Lower leg skin (tissue), 4 donors: ENCODE data around the gene AP3B1. TPM values are rescaled to one million over a fixed set of nuclear protein-coding genes. Genes with fewer than 3 reads are reported as not detected.
"Not testable (repeated sequence)": the region's sequence is repeated elsewhere in the genome, so short reads cannot be mapped to it uniquely, and the experiment has no call there.

Experiments
- DNase-seq, 2 donors: peaks; one replicate each; pipeline ENCODE4 v3.0.0-alpha.2; 2019; ENCODE audit warnings: low spot score in 2 of 2
- H3K4me3 ChIP-seq: fragments of 200-600 bp; sonication (generic); 2 replicates; pipeline ENCODE4 v1.5.1; 2017; ENCODE audit warnings: mild to moderate bottlenecking, low read depth; ENCODE audit not compliant: poor library complexity, severe bottlenecking
- POLR2A ChIP-seq, 2 donors: fragments of 450-650 bp; IDR thresholded peaks; one replicate each; pipeline ENCODE4 v1.6.1; 2016 to 2017; ENCODE audit warnings: antibody characterized with exemption in 2 of 2, mild to moderate bottlenecking in 1 of 2, moderate library complexity in 1 of 2
- WGBS, 2 donors: methylation state at CpG; one replicate each; pipeline ENCODE4 v1.1.5; 2018; 5-methylcytosine and 5-hydroxymethylcytosine counted together
- intact Hi-C: fragments of 100-400 bp; cut with DNase I; formaldehyde crosslinking; loops from one replicate; pipeline ENCODE4 v1.15.0; 2023; ENCODE audit warnings: low total_unique reads
- total RNA-seq, 4 donors: library from RNA; depleted of rRNA; stranded (reverse); fragments of >200 nt; gene quantifications; one replicate each; pipeline ENCODE4 v1.1.0, GENCODE V29; 2016
- TF ChIP-seq, protein P1 (sequence below), 3 donors: fragments of 450-650 bp; IDR thresholded peaks; one replicate each; pipeline ENCODE4 v1.5.1; 2016; ENCODE audit warnings: antibody characterized with exemption in 3 of 3, mild to moderate bottlenecking in 3 of 3, moderate library complexity in 2 of 3

The AP3B1 gene
- total RNA-seq, 4 donors from 2014 or later: 23.5 to 37.7 (median 33.3) TPM

DNA sequence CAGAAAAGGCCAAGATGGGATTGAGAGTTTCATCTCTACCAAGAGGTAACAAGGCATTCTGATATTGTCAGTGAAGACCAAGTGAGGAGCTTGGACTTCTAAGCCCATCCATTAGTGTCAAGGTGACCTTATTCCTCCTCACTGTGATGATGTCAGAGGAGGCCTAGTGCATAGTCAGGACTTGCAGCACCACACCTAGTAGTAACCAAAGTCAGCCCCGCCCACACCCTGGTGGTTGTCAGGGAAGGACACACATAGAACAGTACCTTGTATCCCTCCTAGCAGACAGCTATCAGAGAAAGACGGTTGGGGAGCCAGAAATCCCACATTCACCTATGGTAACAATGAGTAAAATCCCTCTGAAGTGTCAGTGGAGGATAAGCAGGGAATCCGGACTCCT is 111.7 kb downstream of the AP3B1 start:
- no peak overlapping the region for H3K4me3 ChIP-seq
- no peak for TF ChIP-seq POLR2A (IDR thresholded peaks at IDR 0.05)
- TF ChIP-seq, protein P1, sequence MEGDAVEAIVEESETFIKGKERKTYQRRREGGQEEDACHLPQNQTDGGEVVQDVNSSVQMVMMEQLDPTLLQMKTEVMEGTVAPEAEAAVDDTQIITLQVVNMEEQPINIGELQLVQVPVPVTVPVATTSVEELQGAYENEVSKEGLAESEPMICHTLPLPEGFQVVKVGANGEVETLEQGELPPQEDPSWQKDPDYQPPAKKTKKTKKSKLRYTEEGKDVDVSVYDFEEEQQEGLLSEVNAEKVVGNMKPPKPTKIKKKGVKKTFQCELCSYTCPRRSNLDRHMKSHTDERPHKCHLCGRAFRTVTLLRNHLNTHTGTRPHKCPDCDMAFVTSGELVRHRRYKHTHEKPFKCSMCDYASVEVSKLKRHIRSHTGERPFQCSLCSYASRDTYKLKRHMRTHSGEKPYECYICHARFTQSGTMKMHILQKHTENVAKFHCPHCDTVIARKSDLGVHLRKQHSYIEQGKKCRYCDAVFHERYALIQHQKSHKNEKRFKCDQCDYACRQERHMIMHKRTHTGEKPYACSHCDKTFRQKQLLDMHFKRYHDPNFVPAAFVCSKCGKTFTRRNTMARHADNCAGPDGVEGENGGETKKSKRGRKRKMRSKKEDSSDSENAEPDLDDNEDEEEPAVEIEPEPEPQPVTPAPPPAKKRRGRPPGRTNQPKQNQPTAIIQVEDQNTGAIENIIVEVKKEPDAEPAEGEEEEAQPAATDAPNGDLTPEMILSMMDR (IDR thresholded peaks at IDR 0.05): no peak
- no peak for DNase-seq
- intact Hi-C loops: no loop called here
- 89 to 96% methylated on average over 3 of the region's 3 CpGs for WGBS, 2 donors

DNA sequence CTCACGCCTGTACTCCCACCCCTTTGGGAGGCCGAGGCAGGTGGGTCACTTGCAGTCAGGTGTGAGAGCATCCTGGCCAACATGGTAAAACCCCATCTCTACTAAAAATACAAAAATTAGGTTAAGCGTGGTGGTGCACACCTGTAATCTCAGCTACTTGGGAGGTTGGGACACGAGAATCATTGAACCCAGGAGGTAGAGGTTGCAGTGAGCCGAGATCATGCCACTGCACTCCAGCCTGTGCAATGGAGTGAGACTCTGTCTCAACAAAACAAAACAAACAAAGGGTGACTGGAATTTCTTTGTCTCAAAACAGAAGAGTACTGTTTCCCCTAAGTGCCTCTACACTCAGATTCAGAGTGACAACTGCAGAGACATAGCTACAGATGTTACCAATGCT is 116.1 kb downstream of the AP3B1 start:
- 96 to 100% methylated on average over 5 of the region's 5 CpGs for WGBS, 2 donors
- intact Hi-C loops: no loop called here
- TF ChIP-seq POLR2A (IDR thresholded peaks at IDR 0.05): no peak
- TF ChIP-seq, protein P1 (IDR thresholded peaks at IDR 0.05): no peak
- H3K4me3 ChIP-seq: no peak overlapping the region
- no peak for DNase-seq

DNA sequence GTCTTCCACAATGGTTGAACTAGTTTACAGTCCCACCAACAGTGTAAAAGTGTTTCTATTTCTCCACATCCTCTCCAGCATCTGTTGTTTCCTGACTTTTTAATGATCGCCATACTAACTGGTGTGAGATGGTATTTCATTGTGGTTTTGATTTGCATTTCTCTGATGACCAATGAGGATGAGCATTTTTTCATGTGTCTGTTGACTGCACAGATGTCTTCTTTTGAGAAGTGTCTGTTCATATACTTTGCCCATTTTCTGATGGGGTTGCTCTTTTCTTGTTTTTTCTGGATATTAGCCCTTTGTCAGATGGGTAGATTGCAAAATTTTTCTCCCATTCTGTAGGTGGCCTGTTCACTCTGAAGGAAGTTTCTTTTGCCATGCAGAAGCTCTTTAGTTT is 124.2 kb downstream of the AP3B1 start:
- intact Hi-C loops: not testable (repeated sequence)
- 100% methylated on average over 1 of the region's 1 CpG for WGBS, 2 donors

DNA sequence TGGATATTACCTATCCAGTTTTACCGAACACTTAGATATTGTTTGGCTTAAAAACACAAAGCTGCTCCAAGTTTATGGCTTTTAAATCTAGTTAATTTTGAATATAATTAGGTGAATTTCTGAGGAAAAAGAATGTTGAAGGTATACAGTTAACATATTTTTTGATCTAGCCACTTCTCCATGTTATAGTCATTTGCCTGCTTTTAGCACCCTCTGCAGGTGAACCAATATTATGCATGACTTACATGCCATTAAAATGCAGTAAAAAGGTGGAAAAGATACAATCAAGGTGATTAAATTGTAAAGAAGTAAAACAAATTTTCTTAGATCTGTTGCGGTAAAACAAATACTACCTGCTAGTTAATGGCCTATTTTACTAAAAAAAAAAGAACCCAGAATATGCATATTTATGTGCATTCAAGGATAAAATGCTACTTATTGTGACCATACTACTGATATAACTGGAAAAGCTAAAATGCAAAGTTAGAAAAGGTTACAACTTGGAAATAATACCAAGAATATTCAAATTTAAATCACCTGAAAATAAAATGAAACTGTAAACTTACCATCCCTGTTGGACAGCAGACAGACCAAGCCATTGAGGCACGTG is 132.1 kb downstream of the AP3B1 start:
- DNase-seq: no peak
- intact Hi-C loops: no loop called here
- TF ChIP-seq, protein P1 (IDR thresholded peaks at IDR 0.05): no peak
- no peak for TF ChIP-seq POLR2A (IDR thresholded peaks at IDR 0.05)
- WGBS, 2 donors: 96 to 98% methylated on average over 3 of the region's 3 CpGs
- H3K4me3 ChIP-seq: no peak overlapping the region

More for the DNA sequence above, 124.2 kb downstream of the AP3B1 start:
- not testable (repeated sequence) for H3K4me3 ChIP-seq, DNase-seq

DNA sequence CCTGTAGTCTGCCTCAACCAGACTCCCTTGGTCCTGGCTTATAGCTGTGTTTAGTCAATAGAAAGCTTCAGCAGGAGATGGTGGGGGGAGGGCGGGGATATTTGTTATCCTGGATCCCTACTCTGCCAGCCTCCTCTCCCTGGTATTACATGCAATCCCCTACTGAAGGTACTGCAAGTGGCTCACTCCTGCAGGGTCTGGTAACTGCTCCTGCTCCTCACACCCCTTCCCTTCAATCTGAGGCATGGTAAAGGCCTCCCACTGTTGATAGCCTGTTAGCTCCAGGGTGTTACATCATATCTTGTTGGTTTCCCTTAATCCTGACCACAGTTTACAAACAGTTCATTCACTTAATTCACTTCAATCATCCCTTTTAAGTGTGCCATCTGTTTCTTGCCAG is 137.5 kb downstream of the AP3B1 start:
- no peak for DNase-seq
- no peak for TF ChIP-seq POLR2A (IDR thresholded peaks at IDR 0.05)
- TF ChIP-seq, protein P1 (IDR thresholded peaks at IDR 0.05): no peak
- 100% methylated on average over 1 of the region's 1 CpG for WGBS, 2 donors
- H3K4me3 ChIP-seq: no peak overlapping the region
- intact Hi-C loops: no loop called here

DNA sequence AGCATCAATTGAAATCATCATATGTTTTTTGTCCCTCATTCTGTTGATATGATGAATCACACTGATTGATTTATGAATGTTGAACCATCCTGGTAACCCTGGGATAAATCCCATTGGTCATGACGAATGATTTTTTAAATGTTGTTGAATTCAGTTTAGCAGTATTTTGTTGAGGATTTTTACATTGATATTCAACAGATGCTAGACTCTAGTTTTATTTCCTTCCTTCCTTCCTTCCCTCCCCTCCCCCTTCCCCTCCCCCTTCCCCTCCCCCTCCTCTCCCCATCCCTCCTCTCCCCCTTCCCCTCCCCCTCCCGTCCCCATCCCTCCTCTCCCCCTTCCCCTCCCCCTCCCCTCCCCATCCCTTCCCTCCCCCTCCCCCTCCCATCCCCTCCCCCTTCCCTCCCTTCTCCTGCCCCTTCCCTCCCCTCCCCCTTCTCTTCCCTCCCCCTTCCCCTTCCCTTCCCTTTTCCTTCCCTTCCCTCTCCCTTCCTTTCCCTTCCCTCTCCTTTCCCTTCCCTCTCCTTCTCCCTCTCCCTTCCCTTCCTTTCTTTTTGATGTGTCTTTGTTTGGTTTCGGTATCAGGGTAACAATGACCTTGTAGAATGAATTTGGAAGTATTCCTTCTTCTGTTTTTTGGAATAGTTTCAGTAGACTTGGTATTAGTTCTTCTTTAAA is 142.8 kb downstream of the AP3B1 start:
- WGBS, 2 donors: 92 to 96% methylated on average over 2 to 3 of the region's 3 CpGs
- no peak overlapping the region for H3K4me3 ChIP-seq
- intact Hi-C loops: no loop called here
- no peak for DNase-seq
- TF ChIP-seq POLR2A (IDR thresholded peaks at IDR 0.05): no peak
- TF ChIP-seq, protein P1 (IDR thresholded peaks at IDR 0.05): no peak
